HS-5 (cell line): ENCODE results near the gene GTPBP4.
"Not testable (repeated sequence)": the region's sequence is repeated elsewhere in the genome, so short reads cannot be mapped to it uniquely, and the experiment has no call there.

Experiments used
- DNase-seq: peaks from one replicate; pipeline ENCODE4 v3.0.0-alpha.2; 2012; ENCODE audit warnings: low read depth

The GTPBP4 gene

GRCh38 chr10:988667-989545, 672 bp downstream of the GTPBP4 start:
- DNase-seq: no peak

- DNase-seq: no peak
Measured at GRCh38 chr10:990808-991207, 2.6 kb downstream of the GTPBP4 start.

- DNase-seq: no peak
Measured at GRCh38 chr10:992467-992866, 4.2 kb downstream of the GTPBP4 start.

GRCh38 chr10:992871-993270, 4.6 kb downstream of the GTPBP4 start:
- DNase-seq: no peak

GRCh38 chr10:994836-995558, 6.8 kb downstream of the GTPBP4 start:
- DNase-seq: no peak

- no peak for DNase-seq
Measured at GRCh38 chr10:995559-995926, 7.3 kb downstream of the GTPBP4 start.

DNA sequence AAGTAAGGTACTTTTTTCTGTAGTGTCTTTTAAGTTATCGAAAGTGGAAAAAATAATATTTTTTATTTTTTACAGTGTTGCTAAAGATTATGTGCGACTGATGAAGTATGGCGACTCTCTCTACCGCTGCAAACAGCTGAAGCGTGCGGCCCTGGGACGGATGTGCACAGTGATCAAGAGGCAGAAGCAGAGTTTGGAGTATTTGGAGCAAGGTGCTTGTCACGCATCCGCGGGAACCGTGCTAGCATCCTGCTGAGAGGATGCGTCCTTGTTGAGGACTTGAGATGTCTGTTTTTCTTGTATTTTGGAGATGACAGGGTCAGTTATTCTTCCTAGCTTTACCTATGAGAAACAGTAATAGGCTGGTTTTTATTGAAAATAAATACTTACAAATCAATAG, 7.8 kb downstream of the GTPBP4 start:
- no peak for DNase-seq

- DNase-seq: no peak
Measured at GRCh38 chr10:997266-998022, 9.2 kb downstream of the GTPBP4 start.

DNA sequence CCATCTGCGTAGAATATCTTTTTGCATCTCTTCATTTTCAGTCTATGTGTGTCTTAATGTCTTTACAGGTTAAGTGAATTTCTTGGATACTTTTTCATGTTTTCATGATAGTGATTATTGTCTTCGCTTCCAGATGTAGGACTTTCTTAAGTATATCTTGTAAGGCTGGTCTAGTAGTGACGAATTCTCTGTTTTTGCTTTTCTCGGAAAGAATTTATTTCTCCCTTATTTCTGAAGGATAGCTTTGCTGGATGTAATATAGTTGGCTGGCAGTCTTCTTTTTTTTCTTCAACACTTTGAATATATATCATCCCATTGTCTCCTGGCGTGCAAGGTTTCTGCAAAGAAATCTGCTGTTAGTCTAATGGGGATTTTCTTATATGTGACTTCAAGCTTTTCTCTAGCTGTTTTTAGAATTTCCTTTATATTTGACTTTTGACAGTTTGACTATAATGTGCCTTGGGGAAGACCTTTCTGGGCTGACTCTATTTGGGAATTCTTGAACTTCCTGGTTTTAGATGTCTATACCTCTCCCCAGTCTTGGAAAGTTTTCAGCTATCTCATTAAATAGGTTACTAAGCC, 14.3 kb downstream of the GTPBP4 start:
- no peak for DNase-seq

- no peak for DNase-seq
Measured at GRCh38 chr10:1003884-1004670, 15.8 kb downstream of the GTPBP4 start.

DNA sequence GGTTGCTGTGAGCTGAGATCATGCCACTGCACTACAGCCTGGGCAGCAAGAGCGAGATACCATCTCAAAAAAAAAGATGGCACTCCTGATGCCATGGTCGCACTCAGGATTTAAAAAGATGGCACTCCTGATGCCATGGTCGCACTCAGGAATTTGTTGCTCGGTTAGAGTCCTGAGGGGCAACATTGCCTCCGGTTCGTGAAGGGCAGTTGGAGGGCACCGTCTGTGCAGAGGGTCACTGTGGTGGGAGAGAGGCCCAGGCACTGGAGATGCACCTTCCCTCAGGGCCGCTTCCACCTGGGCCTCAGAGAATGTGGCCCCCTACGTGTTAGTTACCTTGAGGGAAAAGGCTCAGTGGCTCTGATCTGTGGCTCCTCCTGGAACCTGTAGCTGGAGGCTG, 18.3 kb downstream of the GTPBP4 start:
- no peak for DNase-seq

- DNase-seq: no peak
Measured at GRCh38 chr10:1007583-1007982, 19.3 kb downstream of the GTPBP4 start.

- DNase-seq: no peak
Measured at GRCh38 chr10:1009071-1009494, 20.8 kb downstream of the GTPBP4 start.

- DNase-seq: not testable (repeated sequence)
Measured at GRCh38 chr10:1009947-1010346, 21.7 kb downstream of the GTPBP4 start.

- DNase-seq: no peak
Measured at GRCh38 chr10:1010703-1011102, 22.5 kb downstream of the GTPBP4 start.

- no peak for DNase-seq
Measured at GRCh38 chr10:1011696-1012095, 23.5 kb downstream of the GTPBP4 start.

DNA sequence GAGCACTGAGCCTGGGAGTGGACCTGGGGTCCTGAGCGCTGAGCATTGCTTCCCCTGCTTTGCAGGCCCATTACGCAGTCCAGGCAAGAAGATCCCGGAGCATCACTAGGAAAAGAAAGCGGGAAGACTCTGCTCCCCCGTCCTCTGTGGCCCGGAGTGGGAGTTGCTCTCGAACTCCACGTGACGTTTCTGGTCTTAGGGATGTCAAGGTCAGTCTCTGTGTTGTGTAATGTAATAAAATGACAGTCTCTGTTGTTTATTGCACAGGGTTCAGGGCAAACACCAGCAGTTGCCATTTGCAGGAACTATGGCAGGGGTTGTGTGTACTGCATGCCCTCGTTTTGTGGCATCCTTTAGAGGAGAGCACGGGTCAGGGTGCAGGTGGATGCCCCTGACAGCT, 27.5 kb downstream of the GTPBP4 start:
- no peak for DNase-seq

DNA sequence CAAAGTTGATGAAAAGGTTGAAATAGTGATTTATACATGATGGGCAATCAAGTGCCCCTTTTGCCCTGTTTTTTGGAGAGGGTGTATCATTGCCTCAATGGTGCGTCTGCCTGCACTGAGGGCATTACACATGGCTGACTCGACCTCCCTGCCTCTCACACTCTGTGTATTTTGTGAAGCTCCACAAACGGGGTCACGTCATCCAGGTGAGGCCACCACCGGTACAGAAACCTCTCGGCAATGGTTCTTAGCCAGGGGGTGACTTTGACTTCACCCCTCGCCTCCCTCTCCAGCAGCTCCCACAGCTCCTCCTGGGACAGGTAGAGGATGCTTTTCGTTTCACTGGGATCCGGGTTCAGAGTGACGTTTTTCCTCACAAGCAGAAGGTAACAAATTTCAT, 31.1 kb downstream of the GTPBP4 start:
- no peak for DNase-seq

- DNase-seq: no peak
Measured at GRCh38 chr10:1020460-1020859, 32.2 kb downstream of the GTPBP4 start.

GRCh38 chr10:1020958-1021357, 32.7 kb downstream of the GTPBP4 start:
- no peak for DNase-seq

GRCh38 chr10:1022413-1022812, 34.2 kb downstream of the GTPBP4 start:
- no peak for DNase-seq

DNA sequence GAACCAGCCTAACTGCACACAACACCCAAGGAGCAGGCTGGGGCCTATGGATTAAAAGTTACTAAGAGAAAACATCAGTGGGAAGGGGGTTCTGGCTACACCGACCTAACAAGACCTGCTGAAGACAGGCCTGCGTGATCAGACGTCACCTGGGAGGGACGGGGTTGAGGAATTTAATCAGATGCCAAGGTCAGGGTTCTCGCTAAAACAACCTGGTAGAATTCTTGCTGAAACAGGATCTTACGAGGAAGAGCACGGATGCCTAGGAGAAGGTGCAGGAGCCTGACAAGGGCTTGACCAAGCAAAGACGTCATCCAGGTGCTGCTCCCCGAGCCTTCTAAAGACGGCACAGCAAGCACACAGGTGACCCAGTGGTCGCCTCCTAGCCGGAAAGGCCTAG, 35.9 kb downstream of the GTPBP4 start:
- DNase-seq: no peak
